ENCODE measurements around the gene FAS.
A peak's percentile ranks its signal among the peaks of the same experiment; 100 is the strongest.

Gene FAS

DNA sequence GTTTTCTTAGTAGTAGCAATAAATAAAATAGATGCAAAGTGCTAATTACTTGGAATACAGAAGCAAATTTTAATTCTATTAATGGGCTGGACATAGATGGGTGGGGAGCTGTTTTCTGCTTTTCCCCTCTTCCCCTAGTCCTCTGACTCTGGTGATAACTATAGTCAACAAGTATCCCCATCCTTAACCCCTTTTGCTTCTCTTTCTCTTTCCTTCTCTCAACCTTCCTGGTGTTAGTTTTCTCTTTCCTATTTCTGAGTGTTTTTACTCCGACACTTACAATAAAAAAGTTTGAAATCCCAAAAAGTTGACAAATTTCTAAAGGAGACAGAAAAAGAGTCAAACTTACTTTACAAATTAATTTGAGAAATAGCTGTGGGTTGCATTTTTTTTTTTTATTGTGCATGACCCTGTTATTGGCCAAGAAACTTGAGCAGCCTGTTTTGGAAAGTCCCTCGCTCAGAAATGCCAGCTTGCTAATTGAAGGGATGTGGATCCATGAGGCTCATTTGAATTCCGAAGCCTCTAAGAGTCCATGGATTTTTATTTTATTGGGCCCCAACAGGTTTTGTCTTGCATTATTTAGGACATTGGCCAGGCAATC is 2.4 kb downstream of the FAS start:
- H3K27me3 ChIP-seq (ENCODE audit: insufficient read depth, low read length, poor library complexity, severe bottlenecking), result peaks cover 6% of the 10 kb centered on the region
- H4K20me1 ChIP-seq (ENCODE audit: insufficient read depth, low read length, poor library complexity, severe bottlenecking), result no peaks in the 10 kb centered on the region
- H3K9ac ChIP-seq (ENCODE audit: low read depth, low read length, poor library complexity, severe bottlenecking), result peak overlapping the region; percentile 99
- H3K9me2 ChIP-seq (replicated peaks; ENCODE audit: low read depth, low read length), result no peaks in the 10 kb centered on the region
- H3K4me2 ChIP-seq (ENCODE audit: low read depth, low read length, poor library complexity, severe bottlenecking), result peak overlapping the region; percentile 82
- H3K4me1 ChIP-seq (ENCODE audit: insufficient read depth, low read length, poor library complexity, severe bottlenecking), result peaks cover 65% of the 10 kb centered on the region
- no peaks in the 10 kb centered on the region for H3K36me3 ChIP-seq (ENCODE audit: insufficient read depth, low read length)
- H3K9me3 ChIP-seq (ENCODE audit: insufficient read depth, low read depth, low read length), result no peaks in the 10 kb centered on the region
- peaks cover 34% of the 10 kb centered on the region for H3K79me2 ChIP-seq (ENCODE audit: insufficient read depth, low read length)
- H3F3A ChIP-seq (ENCODE audit: low read depth), result peaks cover 4% of the 10 kb centered on the region; the same call in 1 of the 2 replicates
- peak overlapping the region; percentile 99 for H3K4me3 ChIP-seq (ENCODE audit: low read length, poor library complexity, severe bottlenecking)
- no peak for TF ChIP-seq EZH2phosphoT487 (IDR thresholded peaks at IDR 0.05; ENCODE audit: borderline replicate concordance)
- TF ChIP-seq, protein P1, sequence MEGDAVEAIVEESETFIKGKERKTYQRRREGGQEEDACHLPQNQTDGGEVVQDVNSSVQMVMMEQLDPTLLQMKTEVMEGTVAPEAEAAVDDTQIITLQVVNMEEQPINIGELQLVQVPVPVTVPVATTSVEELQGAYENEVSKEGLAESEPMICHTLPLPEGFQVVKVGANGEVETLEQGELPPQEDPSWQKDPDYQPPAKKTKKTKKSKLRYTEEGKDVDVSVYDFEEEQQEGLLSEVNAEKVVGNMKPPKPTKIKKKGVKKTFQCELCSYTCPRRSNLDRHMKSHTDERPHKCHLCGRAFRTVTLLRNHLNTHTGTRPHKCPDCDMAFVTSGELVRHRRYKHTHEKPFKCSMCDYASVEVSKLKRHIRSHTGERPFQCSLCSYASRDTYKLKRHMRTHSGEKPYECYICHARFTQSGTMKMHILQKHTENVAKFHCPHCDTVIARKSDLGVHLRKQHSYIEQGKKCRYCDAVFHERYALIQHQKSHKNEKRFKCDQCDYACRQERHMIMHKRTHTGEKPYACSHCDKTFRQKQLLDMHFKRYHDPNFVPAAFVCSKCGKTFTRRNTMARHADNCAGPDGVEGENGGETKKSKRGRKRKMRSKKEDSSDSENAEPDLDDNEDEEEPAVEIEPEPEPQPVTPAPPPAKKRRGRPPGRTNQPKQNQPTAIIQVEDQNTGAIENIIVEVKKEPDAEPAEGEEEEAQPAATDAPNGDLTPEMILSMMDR (conservative IDR thresholded peaks at IDR 0.05; ENCODE audit: low read length), result no peak
- H2AFZ ChIP-seq (ENCODE audit: low read length), result no peak overlapping the region

DNA sequence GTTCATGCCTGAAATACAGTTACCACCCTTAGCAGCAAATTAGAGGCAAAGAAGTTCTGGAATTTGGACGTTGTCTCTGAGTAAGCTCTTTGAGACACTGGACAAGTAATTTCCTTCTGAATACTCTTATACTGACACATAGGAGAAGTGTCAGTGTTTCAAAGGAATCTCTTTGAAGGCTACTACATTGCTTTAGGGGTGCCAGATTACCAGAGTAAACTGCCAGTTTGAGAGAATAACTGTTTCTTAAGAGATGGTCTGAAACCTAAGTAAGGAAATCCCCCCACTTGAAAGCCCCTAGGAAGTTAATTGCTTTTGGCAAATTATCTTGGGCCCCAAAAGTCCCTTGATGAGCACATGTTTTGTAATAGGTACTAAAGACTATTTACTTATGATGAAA is 3.4 kb downstream of the FAS start:
- H3K27me3 ChIP-seq (ENCODE audit: insufficient read depth, low read length, poor library complexity, severe bottlenecking), result peaks cover 6% of the 10 kb centered on the region
- H3K4me1 ChIP-seq (ENCODE audit: insufficient read depth, low read length, poor library complexity, severe bottlenecking), result peaks cover 62% of the 10 kb centered on the region
- H3K79me2 ChIP-seq (ENCODE audit: insufficient read depth, low read length), result peaks cover 34% of the 10 kb centered on the region
- peaks cover 4% of the 10 kb centered on the region; the same call in 1 of the 2 replicates for H3F3A ChIP-seq (ENCODE audit: low read depth)
- H3K4me3 ChIP-seq (ENCODE audit: low read length, poor library complexity, severe bottlenecking), result peak overlapping the region; percentile 99
- no peaks in the 10 kb centered on the region for H3K9me2 ChIP-seq (replicated peaks; ENCODE audit: low read depth, low read length)
- H3K4me2 ChIP-seq (ENCODE audit: low read depth, low read length, poor library complexity, severe bottlenecking), result peak overlapping the region; percentile 82
- no peaks in the 10 kb centered on the region for H4K20me1 ChIP-seq (ENCODE audit: insufficient read depth, low read length, poor library complexity, severe bottlenecking)
- TF ChIP-seq, protein P1 (conservative IDR thresholded peaks at IDR 0.05; ENCODE audit: low read length), result no peak
- no peak for TF ChIP-seq EZH2phosphoT487 (IDR thresholded peaks at IDR 0.05; ENCODE audit: borderline replicate concordance)
- no peaks in the 10 kb centered on the region for H3K9me3 ChIP-seq (ENCODE audit: insufficient read depth, low read depth, low read length)
- H2AFZ ChIP-seq (ENCODE audit: low read length), result no peak overlapping the region
- peak overlapping the region; percentile 99 for H3K9ac ChIP-seq (ENCODE audit: low read depth, low read length, poor library complexity, severe bottlenecking)
- no peaks in the 10 kb centered on the region for H3K36me3 ChIP-seq (ENCODE audit: insufficient read depth, low read length)

DNA sequence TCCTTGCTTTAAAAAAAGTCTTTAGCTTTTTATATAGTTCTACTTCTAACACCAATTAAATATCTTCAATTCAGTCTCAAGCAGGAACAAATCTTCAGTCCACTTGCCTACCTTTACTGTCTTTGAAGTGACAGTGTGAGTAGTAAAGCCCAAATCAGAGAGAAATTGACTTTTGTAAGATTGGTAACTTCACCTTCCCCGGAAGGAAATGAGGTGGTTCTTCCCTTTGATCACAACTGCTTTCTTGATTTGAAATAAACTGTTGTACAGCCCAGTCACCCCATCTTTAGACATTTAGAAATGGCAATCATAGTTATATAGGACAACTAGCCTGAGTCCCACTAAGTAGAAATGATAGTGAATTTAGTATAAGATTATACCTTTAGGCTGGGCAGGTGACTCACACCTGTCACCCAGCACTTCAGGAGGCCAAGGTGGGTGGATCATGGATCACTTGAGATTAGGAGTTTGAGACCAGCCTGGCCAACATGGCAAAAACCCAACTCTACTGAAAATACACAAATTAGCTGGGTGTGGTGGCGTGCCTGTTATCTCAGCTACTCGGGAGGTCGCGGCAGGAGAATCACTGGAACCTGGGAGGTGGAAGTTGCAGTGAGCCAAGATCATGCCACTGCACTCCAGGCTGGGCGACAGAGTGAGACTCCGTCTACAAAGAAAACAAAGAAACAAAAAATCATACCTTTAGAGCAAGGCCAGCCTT is 4.7 kb downstream of the FAS start:
- Histone ChIP-seq H3K36me3 (ENCODE audit: insufficient read depth, low read length) (no peaks in the 10 kb centered on the region), H2AFZ (ENCODE audit: low read length) (no peak overlapping the region), H3K4me1 (ENCODE audit: insufficient read depth, low read length, poor library complexity, severe bottlenecking) (peaks cover 58% of the 10 kb centered on the region), H4K20me1 (ENCODE audit: insufficient read depth, low read length, poor library complexity, severe bottlenecking) (no peaks in the 10 kb centered on the region), H3K79me2 (ENCODE audit: insufficient read depth, low read length) (peaks cover 34% of the 10 kb centered on the region), H3K4me3 (ENCODE audit: low read length, poor library complexity, severe bottlenecking) (peak overlapping the region; percentile 4), H3K4me2 (ENCODE audit: low read depth, low read length, poor library complexity, severe bottlenecking) (peak overlapping the region; percentile 56), H3K27me3 (ENCODE audit: insufficient read depth, low read length, poor library complexity, severe bottlenecking) (peaks cover 6% of the 10 kb centered on the region), H3K9ac (ENCODE audit: low read depth, low read length, poor library complexity, severe bottlenecking) (peak overlapping the region; percentile 37), H3K9me3 (ENCODE audit: insufficient read depth, low read depth, low read length) (no peaks in the 10 kb centered on the region), H3K9me2 (replicated peaks; ENCODE audit: low read depth, low read length) (no peaks in the 10 kb centered on the region), H3F3A (ENCODE audit: low read depth) (no peaks in the 10 kb centered on the region)
- TF ChIP-seq, protein P1 (conservative IDR thresholded peaks at IDR 0.05; ENCODE audit: low read length), result no peak
- no peak for TF ChIP-seq EZH2phosphoT487 (IDR thresholded peaks at IDR 0.05; ENCODE audit: borderline replicate concordance)

Data from Loucy (cell line).